Kidney tubule cell (primary cell): ENCODE data around the gene DCDC2B.
"Not testable (repeated sequence)": the region's sequence is repeated elsewhere in the genome, so short reads cannot be mapped to it uniquely, and the experiment has no call there.

ENCODE experiments used
- DNase-seq: peaks from one replicate; pipeline ENCODE4 v3.0.0-alpha.2; 2018; ENCODE audit warnings: low spot score

The DCDC2B gene

DNA sequence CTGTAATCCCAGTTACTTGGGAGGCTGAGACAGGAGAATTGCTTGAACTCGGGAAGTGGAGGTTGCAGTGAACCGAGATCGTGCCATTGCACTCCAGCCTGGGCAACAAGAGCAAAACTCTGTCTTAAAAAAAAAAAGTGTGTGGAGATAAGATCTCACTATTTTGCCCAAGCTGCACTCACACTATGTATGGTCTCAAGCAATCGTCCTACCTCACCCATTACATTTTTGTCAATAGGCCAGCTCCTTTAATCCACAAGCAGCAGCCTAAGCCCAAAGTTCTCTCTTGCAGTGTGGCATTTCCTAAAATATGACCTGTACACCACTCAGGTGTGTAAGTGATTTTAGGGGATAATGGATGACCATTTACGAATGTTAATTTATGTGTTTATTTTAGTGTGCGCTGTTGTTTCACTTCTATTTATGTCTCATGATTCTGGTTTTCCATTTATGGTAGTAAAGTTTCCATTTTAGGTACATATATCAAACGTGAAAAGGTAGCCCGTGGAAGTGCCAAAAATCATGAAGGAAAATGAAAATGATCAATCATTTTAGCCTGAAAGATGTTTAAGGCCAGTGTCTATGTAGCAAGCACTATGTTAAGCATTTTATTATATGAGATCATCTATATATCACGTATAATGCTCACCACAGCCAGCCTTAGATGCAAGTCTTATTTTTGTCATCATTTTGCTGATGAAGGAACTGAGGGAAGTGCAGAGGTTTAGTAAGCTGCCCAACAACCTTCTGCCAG lies 47.8 kb downstream of the DCDC2B start:
- DNase-seq = no peak

DNA sequence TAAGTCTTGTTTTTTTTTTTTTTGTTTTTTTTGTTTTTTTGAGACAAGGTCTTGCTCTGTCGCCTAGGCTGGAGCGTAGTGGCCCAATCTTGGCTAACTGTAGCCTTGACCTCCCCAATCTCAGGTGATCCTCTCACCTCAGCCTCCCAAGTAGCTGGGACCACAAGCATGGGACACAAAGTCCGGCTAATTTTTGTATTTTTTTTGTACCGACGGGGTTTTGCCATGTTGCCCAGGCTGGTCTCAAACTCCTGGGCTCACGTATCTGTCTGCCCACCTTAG lies 48.3 kb downstream of the DCDC2B start:
- no peak for DNase-seq

DNA sequence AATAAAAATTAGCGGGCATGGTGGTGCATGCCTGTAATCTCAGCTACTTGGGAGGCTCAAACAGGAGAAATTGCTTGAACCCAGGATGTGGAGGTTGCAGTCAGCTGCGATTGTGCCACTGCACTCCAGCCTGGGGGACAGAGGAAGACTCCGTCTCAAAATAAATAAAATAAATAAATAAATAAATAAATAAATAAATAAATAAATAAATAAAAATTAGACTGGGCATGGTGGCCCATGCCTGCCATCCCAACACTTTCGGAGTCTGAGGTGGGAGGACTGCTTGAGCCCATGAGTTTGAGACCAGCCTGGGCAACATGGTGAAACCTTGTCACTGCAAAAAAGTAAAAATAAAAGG lies 54.3 kb downstream of the DCDC2B start:
- DNase-seq = not testable (repeated sequence)

DNA sequence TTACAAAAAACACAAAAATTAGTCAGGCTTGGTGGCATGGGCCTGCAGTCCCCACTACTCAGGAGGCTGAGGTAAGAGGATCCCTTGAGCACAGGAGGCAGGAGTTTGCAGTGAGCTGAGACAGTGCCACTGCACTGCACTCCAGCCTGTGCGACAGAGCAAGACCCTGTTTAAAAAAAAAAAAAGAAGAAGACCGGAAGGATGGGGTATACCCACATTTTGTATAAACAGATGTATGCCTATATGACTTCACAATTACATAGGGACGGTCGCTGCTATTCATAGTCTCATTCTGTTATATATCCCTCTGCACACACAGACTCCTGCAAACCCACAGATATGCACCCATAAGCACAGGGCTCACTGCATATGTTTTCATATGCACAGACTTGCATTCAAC lies 54.9 kb downstream of the DCDC2B start:
- no peak for DNase-seq
